ENCODE measurements around the gene MROH2A.

Gene MROH2A

DNA sequence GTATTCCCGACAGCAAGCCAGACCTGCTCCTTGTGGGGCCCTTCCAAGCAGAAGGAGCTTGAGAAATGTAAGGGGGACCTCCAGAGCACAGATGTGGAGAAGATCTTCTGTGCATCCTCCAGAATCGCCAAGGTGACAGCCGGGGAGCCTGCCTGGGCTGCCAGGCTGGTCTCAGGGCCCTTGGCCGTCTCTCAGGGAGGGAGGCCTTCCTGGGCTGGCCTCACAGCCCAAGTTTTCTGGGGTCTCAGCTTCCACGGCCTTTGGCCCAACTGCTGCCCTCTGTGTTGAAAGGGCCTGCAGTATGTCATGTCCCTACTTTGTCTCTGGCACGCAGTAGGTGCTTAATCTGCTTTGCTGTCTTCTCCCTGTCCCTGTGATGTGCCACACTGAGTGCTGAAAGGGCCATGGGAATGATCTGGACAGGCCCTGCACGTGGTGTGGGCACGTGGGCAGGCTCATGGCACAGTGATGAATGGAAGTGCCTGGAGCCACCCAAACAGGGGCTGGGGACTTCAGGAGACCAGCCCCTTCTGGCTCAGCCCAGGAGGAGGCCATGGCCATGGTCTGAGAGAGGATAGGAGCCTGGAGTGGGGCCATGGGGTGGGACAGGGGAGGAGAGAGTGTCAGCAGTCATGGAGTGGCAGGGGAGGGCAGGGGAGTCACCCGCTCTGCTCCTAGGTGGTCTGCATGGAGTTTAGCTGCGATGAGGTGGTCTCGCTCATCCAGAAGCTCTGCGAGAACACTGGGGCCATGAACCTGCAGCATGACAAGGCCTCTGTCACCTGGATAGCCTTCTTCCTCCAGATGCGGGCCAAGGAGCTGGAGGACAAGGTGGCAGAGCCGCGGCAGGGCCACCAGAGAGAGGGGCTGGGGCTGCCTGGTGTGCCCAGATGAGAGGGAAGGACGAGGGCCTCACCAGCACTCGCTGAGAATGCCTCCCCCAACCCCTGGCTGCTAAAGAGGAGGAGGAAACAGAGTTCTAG is 40.8 kb downstream of the MROH2A start:
- DNase-seq (ENCODE audit: low read depth, low spot score): no peak

DNA sequence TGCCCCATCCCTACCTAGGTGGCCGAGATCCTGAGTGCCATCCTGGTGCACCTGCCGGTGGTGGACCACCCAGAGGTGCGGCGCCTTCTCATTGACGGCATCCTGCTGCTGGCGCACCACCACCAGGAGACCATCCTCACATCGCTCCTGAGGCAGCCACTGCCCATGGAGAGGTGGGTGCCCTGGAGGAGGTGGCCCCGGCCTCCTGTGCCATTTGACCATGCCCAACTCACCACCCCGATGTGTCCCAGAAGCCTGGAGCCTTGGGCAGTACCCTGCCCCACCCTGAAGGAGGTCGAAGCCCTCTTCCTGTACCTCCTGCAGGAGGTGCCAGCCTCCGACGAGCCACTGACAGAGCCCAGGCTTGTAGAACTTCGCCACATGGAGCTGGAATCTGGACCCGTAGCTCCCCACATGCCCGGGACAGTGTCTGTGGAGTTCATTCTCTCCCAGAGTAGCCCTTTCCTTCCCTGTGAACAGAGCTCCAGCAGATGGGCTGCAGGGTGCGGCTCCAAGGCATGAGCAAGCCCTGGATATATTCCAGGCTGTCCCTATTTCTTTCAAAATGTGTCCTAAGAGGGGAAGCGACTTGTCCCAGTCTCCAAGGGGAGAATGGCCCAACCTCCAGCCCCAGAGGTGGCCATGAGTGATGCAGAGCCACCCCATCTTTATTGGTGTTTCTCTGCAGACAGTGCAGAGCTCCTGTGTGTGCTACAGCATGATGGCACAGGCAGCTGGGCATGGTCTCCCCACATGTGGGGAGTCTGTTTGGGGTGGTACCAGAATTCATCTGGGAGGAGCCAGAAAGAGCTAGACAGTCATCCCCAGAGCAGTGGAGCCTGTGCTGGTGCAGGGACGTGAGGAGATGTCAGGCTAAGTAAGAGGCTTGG is 42.0 kb downstream of the MROH2A start:
- DNase-seq (ENCODE audit: low read depth, low spot score): no peak

DNA sequence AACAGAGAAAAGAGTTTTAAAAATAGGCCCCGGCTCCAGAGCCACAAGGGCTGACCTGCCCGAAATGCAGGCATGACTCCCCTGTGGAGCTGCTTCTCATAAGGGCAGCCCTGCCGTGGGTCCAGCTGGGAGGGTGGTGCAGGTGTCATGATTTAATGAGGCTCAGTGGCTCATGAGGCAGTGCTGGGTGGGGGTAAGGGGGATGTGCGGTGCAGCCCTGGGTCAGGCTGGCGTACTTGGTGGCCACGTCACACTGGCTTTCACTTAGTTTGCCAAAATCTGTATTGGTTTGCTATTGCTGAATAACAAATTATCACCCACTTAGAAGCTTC is 42.6 kb downstream of the MROH2A start:
- no peak for DNase-seq (ENCODE audit: low read depth, low spot score)

DNA sequence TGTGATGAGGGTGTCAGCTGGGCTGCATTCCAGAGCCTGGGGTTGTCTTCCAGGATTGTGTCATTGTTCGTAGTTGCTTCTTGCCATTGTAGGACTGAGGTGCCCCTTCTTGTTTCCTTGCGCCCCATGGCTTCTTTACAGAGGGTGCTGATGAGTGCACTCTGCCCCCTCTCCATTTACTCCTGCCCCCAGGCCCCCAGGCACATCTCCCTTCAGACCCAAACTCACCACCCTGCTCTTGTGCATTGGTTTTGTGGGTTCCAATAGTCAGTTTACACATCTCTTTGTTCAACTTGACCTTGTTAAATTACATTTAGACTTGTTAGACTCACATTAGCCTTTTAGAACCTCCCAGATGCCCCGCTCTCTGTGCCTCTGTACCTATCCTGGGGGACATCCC is 43.1 kb downstream of the MROH2A start:
- DNase-seq (ENCODE audit: low read depth, low spot score): no peak

DNA sequence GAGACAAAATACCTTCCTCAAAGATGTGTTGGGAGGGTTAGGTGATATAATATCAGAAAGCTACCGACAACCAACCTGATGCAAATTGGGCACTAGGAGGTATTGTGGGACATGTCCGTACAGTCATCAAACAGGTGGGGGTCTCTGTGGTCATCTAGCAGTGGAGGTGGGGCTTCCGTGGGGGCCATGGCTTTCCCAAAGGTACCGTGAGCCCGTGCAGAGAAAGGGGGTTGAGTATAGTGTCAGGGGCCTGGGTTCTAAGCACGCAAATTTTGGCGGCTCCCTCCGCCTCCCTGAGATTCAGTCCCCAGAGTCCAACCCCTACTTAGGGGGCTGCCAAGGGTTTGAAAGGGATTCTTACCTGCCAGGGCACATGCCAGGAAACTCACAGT is 43.6 kb downstream of the MROH2A start:
- no peak for DNase-seq (ENCODE audit: low read depth, low spot score)

DNA sequence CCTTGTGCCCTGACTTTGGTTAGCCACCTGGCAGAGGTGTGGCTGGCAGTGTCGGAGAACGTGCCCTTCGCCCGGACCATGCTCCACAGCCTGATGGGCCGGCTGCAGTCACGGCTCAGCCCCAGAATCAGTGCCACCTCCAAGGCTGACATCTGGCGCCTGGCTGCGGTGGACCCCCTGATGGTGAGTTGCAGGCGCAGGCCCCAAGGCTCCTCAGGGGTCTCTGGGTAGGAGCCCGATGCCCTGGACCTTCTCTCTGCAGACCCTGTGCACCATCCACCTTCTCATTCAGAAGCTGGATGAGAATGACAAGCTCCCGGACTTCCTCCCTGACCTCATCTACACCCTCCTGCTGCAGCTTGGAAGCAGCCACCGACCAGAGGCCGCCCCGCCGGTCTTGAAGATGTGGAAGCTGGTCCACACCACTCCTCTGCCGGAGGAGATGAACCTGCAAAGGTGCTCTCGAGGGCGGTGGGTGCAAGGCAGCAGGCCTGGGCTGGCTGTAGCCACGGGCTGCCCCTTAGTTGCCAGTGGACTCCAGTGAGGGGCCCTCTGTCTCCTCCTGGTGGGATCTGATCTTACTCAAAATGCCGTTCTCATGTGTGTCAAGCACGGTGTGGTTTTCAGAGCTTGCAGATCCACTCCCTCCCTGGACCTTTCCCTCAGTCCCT is 44.1 kb downstream of the MROH2A start:
- no peak for DNase-seq (ENCODE audit: low read depth, low spot score)

DNA sequence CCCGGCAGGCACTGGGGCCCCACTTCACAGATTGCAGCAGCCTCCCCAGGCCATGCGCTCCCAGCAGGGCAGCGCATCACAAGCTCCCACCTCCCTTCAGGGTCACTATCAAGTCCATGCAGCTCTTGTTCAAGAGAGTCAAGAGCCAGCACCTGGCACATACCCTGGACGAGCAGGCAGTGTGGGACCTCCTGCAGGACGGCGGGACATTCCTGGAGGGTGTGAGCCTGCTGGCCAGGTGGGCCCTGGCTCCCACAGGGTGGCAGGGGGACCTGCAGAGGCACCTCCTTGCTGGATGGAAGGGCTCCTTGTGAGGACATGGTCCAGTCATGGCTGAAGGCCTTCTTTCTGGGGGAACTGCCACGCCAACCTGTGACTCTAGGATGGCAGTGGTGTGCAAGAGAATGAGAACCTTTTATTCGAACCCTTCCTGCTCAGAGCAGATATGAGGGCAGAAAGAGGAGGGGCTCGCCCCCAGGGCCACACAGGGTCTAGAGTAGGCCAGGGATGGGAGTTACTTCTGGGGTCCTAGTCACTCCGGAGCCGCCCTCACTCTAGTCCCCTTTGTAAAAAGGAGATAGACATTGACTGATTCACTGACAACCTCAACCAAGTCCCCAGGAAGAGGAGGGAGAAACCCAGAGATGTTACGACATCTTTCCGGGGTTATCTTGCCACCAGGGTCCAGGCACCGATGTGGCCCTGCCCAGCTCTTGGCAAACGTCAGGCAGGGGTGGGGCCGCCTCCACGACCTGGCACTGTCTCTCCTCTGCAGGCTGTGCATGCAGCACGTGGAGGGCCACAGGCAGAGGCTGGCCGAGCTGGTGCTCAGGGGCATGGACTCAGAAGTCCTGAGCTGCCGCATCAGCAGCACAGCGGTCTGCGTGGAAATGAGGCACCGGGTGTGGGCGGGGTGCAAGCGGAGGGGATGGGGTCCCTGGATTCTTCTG is 44.9 kb downstream of the MROH2A start:
- DNase-seq (ENCODE audit: low read depth, low spot score): no peak

DNA sequence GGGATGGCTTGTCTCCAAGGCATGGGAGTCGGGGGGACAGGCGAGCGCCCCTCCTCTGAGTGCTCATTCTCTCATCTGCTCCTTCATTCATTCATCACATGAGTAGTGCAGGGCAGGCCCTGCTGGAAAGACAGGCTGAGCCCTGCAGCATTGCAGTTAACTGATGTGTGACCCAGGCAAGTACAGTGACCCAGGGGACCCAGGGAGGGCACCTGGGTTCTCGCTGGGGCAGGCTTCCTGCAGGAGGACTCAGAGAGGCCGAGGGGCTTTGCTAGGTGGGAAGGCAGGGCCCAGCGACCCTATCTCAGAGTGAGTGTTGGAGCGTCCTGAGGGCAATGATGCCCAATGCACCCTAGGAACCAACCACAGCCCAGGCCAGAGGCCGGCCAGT is 45.6 kb downstream of the MROH2A start:
- DNase-seq (ENCODE audit: low read depth, low spot score): no peak

DNA sequence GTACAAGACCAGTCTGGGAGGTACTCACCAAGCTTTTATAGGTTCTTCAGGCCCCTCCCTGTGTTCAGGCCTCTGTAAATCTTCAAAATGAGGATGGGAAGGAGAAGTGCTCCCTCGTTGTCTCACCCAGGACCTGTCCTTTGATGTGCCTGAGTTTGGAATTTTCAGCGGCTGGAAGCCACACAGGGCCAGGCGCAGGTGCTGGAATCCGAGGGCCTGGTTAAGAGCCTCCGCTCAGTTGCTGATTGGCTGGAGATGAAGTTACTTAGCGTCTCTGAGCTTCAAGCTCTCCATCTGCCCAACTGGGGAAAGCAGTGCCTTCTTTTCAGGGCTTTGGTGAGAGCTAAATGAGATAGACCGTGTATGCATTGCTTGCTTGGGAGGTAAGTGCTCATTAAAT is 46.2 kb downstream of the MROH2A start:
- no peak for DNase-seq (ENCODE audit: low read depth, low spot score)

DNA sequence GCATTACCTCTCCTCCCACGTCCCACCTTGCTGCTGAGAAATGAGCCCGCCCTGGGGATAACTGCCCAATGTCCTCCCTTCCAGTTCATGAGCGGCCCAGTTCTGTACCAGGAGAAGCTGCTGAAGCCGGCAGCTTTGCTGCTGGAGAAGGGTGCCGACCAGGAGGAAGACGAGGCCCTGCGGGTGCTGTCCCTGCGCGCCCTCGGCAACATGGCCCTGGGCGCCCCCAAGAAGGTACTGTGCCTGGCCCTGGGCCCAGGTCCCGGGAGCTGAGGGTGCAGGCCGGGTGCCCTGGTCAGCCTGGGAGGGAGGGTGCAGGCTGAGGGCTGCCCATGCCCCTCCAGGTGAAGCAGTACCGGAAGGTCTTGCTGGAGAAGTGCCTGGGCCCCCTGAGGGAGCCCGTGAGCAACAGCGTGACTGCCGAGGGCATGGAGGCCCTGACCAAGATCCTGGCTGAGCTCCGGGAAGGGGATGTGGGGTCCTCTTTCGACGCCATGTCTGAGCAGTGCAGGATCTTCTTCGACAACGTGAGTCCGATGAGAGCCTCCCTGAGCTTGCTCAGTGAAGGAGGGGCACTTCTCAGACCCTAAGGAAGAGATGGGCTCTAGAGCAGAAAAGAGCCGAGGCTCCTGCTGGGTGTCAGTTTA is 50.5 kb downstream of the MROH2A start:
- no peak for DNase-seq (ENCODE audit: low read depth, low spot score)

DNA sequence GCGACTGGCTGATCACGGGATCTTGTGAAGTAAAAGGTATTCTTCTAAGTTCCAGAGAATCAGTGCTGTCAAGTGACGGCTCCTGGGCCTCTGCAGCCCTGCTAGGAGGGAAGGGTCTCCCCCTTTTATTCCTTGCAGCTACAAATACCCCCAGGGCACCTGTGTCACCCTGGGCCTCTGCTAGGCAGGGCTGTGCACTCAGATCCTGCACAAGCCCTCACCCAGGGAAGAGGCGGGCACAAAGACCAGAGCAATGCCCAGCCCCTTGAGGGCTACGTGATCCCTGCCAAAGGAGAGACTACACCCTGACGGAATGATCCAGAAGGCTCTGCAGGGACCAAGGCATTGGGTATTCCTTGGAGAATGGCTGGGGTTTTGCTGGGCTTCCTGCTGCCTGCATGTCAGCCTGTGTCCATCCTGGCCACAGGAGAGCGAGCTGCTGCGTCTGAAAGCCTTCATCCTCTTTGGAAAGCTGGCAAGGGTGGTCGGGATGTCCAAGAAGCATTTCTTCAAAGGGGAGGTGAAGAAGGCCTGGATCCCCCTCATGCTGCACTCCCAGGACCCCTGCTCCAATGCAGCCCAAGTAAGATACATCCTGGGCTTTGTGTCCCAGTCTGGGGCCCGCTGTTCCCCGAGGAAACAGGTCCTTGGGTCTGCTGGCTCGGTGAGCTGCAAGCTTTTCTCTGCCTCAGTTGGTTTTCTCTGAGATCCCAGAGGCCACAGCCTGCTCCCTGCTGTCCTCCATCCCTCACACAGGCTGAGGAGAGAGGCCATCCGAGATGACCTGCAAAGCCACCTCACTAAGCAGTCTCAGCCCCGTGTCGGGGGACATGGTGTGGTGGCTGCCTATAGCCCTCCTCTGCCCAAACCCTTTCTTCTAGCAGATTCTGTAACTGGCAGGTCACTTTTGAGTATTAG is 51.3 kb downstream of the MROH2A start:
- DNase-seq (ENCODE audit: low read depth, low spot score): no peak

DNA sequence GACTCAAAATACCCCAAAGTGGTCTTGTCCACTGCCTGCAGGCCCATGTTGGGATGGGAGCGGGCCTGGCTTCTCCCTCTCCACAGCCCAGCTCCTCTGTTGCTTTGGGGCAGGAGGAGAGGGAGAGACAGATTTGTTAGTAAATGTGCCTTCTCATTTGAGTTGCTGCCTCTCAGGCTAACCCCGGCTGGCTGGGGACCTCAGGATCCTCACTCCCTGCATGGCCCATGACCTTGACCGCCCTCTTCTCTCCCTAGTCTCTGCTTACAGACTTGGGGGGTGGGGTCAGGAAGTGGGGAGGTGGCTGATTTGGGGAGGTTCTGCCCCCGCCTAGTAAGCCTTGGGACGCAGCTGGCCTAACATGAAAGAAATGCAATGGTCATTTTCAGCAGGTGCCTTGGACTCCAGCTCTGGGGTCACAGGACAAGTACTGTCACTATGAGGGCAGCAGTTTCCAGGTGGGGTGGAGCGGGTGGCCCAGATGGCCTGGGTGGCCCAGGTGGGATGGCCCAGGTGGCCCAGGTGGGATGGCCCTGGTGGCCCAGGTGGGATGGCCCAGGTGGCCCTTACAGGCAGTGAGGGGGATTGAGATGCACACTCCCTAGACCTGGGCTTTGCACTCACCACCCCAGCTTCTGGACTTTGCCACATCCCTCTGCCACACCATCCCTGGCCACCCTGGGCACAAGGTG is 52.1 kb downstream of the MROH2A start:
- no peak for DNase-seq (ENCODE audit: low read depth, low spot score)

DNA sequence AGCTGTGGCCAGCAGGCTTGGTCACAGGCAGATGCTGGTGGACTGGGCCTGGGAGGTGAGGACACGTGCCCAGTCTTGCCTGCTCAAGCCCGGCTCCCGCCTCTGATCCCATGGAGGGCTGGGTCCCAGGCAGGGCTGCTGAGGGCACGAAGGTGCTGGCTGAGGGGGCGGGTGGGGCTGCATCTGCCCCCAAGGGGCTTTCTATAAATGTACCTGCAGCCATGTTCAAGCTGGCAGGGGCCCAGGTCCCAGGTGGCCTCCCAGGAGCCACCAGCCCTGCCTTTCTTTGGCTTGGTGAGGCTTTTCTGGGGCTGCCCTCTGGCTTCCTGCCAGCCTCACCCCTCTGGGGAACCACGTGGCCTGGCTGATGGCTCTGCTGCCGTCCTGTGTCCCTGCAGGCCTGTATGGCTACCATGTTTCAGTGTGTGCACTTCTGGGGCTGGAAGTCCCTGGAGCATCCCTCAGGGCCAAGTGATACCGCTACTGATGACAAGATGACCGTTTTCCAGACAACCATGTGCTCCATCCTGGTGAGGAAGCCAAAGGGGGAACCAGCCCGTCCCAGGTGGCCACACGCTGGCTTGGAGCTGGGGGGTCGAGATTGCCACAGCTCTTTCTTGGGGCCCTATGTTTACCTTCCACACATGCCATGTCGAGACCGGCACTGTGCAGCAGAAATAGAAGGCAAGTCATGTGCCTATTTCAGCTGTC is 53.0 kb downstream of the MROH2A start:
- DNase-seq (ENCODE audit: low read depth, low spot score): no peak

DNA sequence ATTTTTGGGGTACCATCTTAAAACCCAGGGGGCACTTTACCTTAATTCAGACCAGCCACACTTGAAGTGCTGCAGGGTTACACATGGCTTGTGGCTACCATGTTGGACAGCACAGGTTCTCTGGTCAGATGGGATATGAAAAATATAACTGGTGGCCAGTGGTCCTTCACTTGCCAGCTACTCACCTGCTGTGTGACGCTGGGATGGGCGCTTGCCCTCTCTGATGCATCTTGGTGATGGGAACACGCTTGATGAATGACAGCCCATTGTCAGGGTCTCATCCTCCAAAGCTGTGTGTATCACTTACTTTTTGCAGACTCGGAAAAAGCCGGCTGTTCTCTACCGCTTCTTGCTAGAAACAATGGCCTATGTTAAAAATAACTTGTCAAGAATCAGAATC is 53.7 kb downstream of the MROH2A start:
- DNase-seq (ENCODE audit: low read depth, low spot score): no peak

DNA sequence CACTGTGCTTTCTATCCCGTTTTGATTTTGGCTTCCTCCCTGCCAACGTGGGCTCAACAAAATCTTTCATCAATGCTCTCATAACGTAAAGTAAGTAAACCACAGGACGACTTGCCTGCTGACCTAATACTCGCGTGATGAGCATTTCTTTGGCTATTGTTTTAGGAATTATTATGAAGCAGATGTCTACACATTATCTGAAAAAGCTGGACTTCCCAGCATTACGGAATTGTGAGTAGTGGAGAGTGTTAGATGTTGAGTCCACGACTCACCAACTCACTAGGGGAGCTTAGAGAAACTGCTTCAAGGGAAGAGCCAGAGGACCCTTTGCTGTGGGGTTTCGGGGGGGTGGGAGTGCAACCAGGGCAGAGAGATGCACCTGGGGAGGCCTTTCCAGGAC is 54.3 kb downstream of the MROH2A start:
- no peak for DNase-seq (ENCODE audit: low read depth, low spot score)

DNA sequence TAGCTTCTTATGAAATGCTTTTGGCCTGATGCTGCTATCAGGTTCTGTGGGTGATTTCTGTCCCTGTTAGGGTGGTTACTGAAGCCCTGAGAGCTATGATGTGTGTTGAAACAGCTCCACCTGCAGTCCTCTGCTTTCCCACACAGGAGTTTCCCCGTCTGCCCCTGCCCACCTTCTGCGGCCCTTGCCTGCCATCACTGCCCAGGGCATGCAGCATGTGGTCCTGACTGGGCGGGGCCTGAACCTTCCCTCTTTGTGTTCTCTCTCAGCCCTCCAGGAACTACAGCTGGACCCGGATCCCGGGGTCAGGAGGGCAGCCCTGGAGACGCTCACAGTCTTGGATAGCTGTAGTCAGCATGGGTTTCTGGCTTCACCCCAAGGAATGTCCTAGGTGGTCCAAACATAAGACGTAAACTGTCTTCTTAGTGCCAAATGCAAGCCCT is 54.8 kb downstream of the MROH2A start:
- no peak for DNase-seq (ENCODE audit: low read depth, low spot score)

DNA sequence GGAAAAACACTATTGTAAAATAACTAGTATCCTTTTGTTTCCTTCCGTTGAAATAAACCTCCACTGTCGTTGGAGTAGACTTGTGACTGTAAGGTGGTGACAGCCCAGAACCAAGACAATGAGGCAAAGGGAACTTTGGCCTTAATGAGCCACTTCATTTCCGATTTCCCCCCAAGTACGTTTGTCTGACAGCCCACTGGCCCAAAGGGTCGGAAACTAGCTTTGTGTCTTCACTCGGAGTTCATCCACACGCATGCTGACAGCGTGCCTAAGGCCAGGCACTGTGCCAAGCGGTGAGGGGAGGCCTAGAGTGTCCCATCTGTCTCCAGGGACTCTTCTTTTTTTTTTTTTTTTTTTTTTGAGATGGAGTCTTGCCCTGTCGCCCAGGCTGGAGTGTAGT is 55.2 kb downstream of the MROH2A start:
- DNase-seq (ENCODE audit: low read depth, low spot score): no peak
